SK-N-SH treated with all-trans-retinoic acid at 6 μM for 48 hours (cell line): ENCODE measurements around the gene C1RL.
"Not testable (repeated sequence)": the region's sequence is repeated elsewhere in the genome, so short reads cannot be mapped to it uniquely, and the experiment has no call there.

Experiments
- ATAC-seq: fragments of 200-7000 bp; cut with Tn5 transposase; 3 replicates; pipeline ENCODE4 v1.9.1; 2020; ENCODE audit warnings: mild to moderate bottlenecking, moderate library complexity
- ARNTL ChIP-seq: fragments of 450-650 bp; formaldehyde crosslinking; IDR thresholded peaks from 2 replicates; pipeline ENCODE4 v1.5.0; 2020; ENCODE audit warnings: low read depth, mild to moderate bottlenecking, moderate library complexity, borderline replicate concordance
- BACH2 ChIP-seq: fragments of 250-450 bp; sonication (Bioruptor Pico); IDR thresholded peaks from 2 replicates; pipeline ENCODE4 v1.9.0; 2021; ENCODE audit warnings: mild to moderate bottlenecking, borderline replicate concordance
- CSDC2 ChIP-seq: fragments of 250-450 bp; sonication (Bioruptor Pico); IDR thresholded peaks from 2 replicates; pipeline ENCODE4 v1.5.0; 2020; ENCODE audit warnings: mild to moderate bottlenecking, moderate library complexity
- ESRRG ChIP-seq: fragments of 250-450 bp; sonication (Bioruptor Pico); IDR thresholded peaks from 2 replicates; pipeline ENCODE4 v1.6.1; 2021; ENCODE audit warnings: mild to moderate bottlenecking
- GLIS3 ChIP-seq: fragments of 250-450 bp; sonication (Bioruptor Pico); IDR thresholded peaks from 2 replicates; pipeline ENCODE4 v1.5.0; 2020; ENCODE audit warnings: mild to moderate bottlenecking, moderate library complexity
- ISL1 ChIP-seq: fragments of 250-450 bp; sonication (Bioruptor Pico); IDR thresholded peaks from 2 replicates; pipeline ENCODE4 v2.1.2; 2022; ENCODE audit warnings: mild to moderate bottlenecking, moderate library complexity
- PPARA ChIP-seq: fragments of 250-450 bp; sonication (Bioruptor Pico); IDR thresholded peaks from 2 replicates; pipeline ENCODE4 v1.5.0; 2020; ENCODE audit warnings: mild to moderate bottlenecking, borderline replicate concordance
- RARB ChIP-seq: fragments of 250-450 bp; sonication (Bioruptor Pico); IDR thresholded peaks from 2 replicates; pipeline ENCODE4 v1.8.0; 2021; ENCODE audit warnings: mild to moderate bottlenecking, moderate library complexity
- SNAI2 ChIP-seq: fragments of 250-450 bp; sonication (Bioruptor Pico); IDR thresholded peaks from 2 replicates; pipeline ENCODE4 v1.5.0; 2020; ENCODE audit warnings: mild to moderate bottlenecking, moderate library complexity
- TCF4 ChIP-seq: fragments of 250-450 bp; sonication (Bioruptor Pico); IDR thresholded peaks from 2 replicates; pipeline ENCODE4 v1.8.0; 2021; ENCODE audit warnings: mild to moderate bottlenecking, moderate library complexity, borderline replicate concordance
- TOX ChIP-seq: fragments of 250-450 bp; sonication (Bioruptor Pico); IDR thresholded peaks from 2 replicates; pipeline ENCODE4 v1.8.0; 2021; ENCODE audit warnings: mild to moderate bottlenecking, moderate library complexity, borderline replicate concordance
- ZFP3 ChIP-seq: fragments of 250-450 bp; sonication (Bioruptor Pico); IDR thresholded peaks from 2 replicates; pipeline ENCODE4 v1.5.0; 2020; ENCODE audit warnings: mild to moderate bottlenecking, moderate library complexity
- ZNF565 ChIP-seq: fragments of 450-650 bp; formaldehyde crosslinking; conservative IDR thresholded peaks from 2 replicates; pipeline ENCODE4 v1.5.0; 2020; ENCODE audit warnings: low read depth, mild to moderate bottlenecking, moderate library complexity
- ZNF70 ChIP-seq: fragments of 450-650 bp; formaldehyde crosslinking; IDR thresholded peaks from 2 replicates; pipeline ENCODE4 v1.5.0; 2020; ENCODE audit warnings: mild to moderate bottlenecking, moderate library complexity
- ZNF8 ChIP-seq: fragments of 450-650 bp; formaldehyde crosslinking; IDR thresholded peaks from 2 replicates; pipeline ENCODE4 v1.5.0; 2020; ENCODE audit warnings: mild to moderate bottlenecking, moderate library complexity
- TF ChIP-seq, protein P1 (sequence below): fragments of 250-450 bp; sonication (Bioruptor Pico); IDR thresholded peaks from 2 replicates; pipeline ENCODE4 v1.5.1; 2021; ENCODE audit warnings: mild to moderate bottlenecking, moderate library complexity
- TF ChIP-seq, protein P2 (sequence below): fragments of 250-450 bp; sonication (Bioruptor Pico); IDR thresholded peaks from 2 replicates; pipeline ENCODE4 v1.8.0; 2020; ENCODE audit warnings: mild to moderate bottlenecking, moderate library complexity, borderline replicate concordance
- TF ChIP-seq, protein P3 (sequence below): fragments of 250-450 bp; sonication (Bioruptor Pico); IDR thresholded peaks from 2 replicates; pipeline ENCODE4 v1.8.0; 2021; ENCODE audit warnings: low read depth, mild to moderate bottlenecking, moderate library complexity, borderline replicate concordance

The C1RL gene

DNA sequence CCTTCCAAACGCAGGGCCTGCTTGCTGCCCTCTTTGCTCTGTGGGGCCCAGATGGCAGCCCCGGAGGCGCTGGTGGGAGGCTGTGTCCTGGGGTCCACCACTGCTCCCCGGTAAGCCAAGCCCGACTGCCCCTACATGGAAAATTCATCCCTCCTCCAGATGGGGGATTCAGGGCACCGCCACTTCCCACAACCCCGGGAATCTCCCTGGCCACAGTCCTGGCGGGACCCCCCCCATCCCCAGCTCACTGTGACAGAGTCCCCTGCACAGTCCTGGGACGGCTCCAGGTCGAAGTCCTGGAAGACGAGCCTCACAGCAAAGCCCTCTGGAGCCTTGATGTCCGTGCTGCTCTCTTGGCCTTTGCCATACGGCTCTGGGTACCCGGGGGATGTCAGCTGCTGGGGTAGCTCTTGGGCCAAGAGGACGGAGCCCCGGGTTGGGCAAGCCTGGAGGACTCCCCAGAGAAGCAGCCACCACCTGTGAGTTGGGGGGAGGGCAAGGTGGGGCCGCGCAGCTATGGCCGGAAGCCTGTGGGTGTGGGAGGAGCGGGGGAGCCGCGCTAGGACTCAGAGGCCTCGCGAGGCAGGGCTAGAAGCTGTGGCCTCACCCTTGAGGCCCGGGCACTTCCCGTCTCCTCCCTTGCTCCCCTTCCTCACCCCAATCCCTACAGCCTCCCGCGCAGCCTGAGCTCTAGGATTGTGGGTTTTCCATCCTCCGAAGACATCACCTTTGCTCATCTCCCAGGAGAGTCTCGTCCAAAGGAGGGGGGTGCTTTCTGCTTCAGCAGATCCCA is 815 bp downstream of the C1RL start (continued):
- TF ChIP-seq, protein P1, sequence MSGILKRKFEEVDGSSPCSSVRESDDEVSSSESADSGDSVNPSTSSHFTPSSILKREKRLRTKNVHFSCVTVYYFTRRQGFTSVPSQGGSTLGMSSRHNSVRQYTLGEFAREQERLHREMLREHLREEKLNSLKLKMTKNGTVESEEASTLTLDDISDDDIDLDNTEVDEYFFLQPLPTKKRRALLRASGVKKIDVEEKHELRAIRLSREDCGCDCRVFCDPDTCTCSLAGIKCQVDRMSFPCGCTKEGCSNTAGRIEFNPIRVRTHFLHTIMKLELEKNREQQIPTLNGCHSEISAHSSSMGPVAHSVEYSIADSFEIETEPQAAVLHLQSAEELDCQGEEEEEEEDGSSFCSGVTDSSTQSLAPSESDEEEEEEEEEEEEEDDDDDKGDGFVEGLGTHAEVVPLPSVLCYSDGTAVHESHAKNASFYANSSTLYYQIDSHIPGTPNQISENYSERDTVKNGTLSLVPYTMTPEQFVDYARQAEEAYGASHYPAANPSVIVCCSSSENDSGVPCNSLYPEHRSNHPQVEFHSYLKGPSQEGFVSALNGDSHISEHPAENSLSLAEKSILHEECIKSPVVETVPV (CRISPR knock-in tag): no peak
- TF ChIP-seq SNAI2 (CRISPR knock-in tag) (no peak), ZNF70 (CRISPR knock-in tag) (no peak), ARNTL (CRISPR knock-in tag) (no peak), RARB (CRISPR knock-in tag) (no peak), TCF4 (CRISPR knock-in tag) (no peak), ESRRG (CRISPR knock-in tag) (no peak), GLIS3 (no peak), PPARA (CRISPR knock-in tag) (no peak)
- TF ChIP-seq, protein P2, sequence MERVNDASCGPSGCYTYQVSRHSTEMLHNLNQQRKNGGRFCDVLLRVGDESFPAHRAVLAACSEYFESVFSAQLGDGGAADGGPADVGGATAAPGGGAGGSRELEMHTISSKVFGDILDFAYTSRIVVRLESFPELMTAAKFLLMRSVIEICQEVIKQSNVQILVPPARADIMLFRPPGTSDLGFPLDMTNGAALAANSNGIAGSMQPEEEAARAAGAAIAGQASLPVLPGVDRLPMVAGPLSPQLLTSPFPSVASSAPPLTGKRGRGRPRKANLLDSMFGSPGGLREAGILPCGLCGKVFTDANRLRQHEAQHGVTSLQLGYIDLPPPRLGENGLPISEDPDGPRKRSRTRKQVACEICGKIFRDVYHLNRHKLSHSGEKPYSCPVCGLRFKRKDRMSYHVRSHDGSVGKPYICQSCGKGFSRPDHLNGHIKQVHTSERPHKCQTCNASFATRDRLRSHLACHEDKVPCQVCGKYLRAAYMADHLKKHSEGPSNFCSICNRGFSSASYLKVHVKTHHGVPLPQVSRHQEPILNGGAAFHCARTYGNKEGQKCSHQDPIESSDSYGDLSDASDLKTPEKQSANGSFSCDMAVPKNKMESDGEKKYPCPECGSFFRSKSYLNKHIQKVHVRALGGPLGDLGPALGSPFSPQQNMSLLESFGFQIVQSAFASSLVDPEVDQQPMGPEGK (CRISPR knock-in tag): no peak
- TF ChIP-seq, protein P3, sequence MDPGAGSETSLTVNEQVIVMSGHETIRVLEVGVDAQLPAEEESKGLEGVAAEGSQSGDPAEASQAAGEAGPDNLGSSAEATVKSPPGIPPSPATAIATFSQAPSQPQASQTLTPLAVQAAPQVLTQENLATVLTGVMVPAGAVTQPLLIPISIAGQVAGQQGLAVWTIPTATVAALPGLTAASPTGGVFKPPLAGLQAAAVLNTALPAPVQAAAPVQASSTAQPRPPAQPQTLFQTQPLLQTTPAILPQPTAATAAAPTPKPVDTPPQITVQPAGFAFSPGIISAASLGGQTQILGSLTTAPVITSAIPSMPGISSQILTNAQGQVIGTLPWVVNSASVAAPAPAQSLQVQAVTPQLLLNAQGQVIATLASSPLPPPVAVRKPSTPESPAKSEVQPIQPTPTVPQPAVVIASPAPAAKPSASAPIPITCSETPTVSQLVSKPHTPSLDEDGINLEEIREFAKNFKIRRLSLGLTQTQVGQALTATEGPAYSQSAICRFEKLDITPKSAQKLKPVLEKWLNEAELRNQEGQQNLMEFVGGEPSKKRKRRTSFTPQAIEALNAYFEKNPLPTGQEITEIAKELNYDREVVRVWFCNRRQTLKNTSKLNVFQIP (CRISPR knock-in tag): no peak

DNA sequence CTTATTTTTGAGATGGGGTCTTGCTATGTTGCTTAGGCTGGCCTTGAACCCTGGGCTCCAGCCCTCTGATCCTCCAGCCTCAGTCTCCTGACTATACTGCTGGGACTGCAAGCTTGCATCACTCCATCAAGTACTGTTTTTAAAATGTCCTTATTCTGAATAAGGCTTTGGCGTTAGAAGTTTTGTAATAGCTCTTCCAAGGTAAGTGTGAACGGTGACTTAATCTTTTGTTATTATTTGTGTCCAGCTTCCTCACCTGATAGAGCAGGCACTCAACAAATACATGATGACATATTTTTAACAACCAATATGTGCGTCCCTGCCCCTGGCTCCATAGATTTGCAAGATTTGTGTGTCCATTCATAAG is 1.4 kb downstream of the C1RL start:
- no peak for TF ChIP-seq CSDC2 (CRISPR knock-in tag)
- TF ChIP-seq, protein P1 (CRISPR knock-in tag): no peak
- ATAC-seq: no peak

DNA sequence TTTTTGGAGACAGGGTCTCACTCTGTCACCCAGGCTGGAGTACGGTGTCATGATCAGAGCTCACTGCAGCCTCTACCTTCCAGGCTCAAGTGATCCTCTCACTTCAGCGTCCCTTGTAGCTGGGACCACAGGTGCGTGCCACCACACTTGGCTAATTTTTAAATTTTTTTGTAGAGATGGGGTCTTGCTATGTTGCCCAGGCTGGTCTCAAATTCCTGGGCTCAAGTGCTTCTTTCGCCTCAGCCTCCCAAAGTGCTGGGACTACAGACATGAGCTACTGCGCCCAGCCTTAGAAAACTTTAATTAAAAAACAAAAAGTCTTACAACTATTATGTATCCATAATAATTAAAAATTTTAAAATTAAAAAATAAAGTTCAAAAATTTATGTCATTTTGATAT is 1.8 kb downstream of the C1RL start:
- ATAC-seq: not testable (repeated sequence)

DNA sequence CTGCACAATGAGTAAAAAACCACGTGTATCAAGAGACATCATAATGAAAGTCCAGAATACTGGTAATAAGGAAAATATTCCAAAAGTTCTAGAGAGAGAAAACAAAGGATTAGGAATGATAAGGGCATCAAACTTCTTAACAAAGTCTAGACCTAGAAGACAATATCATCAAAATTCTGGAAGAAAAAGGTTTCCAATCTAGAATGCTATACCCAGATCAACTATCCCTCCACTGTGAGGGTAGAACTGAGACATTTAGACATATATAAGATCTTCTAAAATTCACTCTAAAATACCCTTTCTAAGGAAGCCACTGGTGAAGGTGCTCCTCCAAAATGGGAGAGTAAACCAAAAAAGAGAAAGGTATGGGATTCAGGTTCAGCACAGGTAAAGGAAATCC is 2.9 kb downstream of the C1RL start:
- no peak for ATAC-seq
- TF ChIP-seq SNAI2 (CRISPR knock-in tag) (no peak), TOX (CRISPR knock-in tag) (no peak), ESRRG (CRISPR knock-in tag) (no peak), ZNF565 (CRISPR knock-in tag) (no peak), ISL1 (CRISPR knock-in tag) (no peak), BACH2 (CRISPR knock-in tag) (no peak), ZNF70 (CRISPR knock-in tag) (no peak), ZFP3 (no peak), PPARA (CRISPR knock-in tag) (no peak), TCF4 (CRISPR knock-in tag) (no peak), ZNF8 (CRISPR knock-in tag) (no peak)
- TF ChIP-seq, protein P3 (CRISPR knock-in tag): no peak
- TF ChIP-seq, all 23 proteins: peak for 0
